ENCODE results near the gene NOC4L.
"Not testable (repeated sequence)": the region's sequence is repeated elsewhere in the genome, so short reads cannot be mapped to it uniquely, and the experiment has no call there.

NOC4L gene

GRCh38 chr12:132118876-132119275 is 25.4 kb upstream of the NOC4L start:
- DNase-seq (ENCODE audit: low read depth, low spot score) = no peak
- no peak overlapping the region for H3K4me3 ChIP-seq (ENCODE audit: low read length)

DNA sequence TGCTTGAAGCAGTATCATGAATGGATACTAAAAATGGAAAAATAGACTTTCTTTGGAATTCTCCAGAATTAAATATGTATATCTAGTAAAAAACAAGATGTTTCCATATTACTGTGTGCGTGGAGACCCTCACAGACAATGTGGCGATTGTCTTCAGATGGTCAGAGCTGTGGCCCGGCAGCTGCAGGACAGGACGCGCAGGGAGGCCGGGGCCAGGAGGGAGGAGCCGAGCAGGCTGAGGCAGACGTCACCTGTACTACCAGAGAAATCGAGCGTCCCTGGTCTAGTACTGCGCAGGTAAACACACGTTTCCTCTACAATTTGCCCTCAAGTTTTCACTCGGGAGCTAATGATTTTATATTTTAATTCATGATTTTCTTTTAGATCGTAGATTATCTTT is 23.0 kb upstream of the NOC4L start:
- DNase-seq (ENCODE audit: low read depth, low spot score) = no peak
- no peak overlapping the region for H3K4me3 ChIP-seq (ENCODE audit: low read length)

GRCh38 chr12:132123970-132124765 is 20.1 kb upstream of the NOC4L start:
- no peak overlapping the region for H3K4me3 ChIP-seq (ENCODE audit: low read length)
- DNase-seq (ENCODE audit: low read depth, low spot score) = no peak

GRCh38 chr12:132124766-132125425 is 19.4 kb upstream of the NOC4L start:
- DNase-seq (ENCODE audit: low read depth, low spot score) = peak; percentile 79
- no peak overlapping the region for H3K4me3 ChIP-seq (ENCODE audit: low read length)

- no peak overlapping the region for H3K4me3 ChIP-seq (ENCODE audit: low read length)
- DNase-seq (ENCODE audit: low read depth, low spot score) = no peak
Measured at GRCh38 chr12:132125736-132126135, 18.5 kb upstream of the NOC4L start.

- H3K4me3 ChIP-seq (ENCODE audit: low read length) = no peak overlapping the region
- no peak for DNase-seq (ENCODE audit: low read depth, low spot score)
Measured at GRCh38 chr12:132127041-132127440, 17.2 kb upstream of the NOC4L start.

DNA sequence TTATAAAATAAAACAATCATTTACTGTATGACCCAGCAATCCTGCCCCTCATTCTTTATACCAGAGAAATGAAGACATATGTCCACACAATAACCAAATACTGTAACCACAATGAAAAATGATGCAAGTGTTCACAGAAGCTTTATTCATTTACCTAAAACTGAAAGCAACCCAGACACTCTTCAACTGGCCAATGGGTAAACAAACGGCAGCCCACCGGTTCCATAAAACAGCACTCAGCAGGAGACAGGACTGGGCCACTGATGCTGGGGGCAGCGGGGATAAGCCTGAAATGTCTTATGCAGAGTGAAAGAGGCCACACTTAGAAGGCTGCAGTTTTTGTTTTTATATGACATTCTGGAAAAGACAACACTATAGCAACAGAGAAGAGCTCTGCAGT is 15.2 kb upstream of the NOC4L start:
- no peak overlapping the region for H3K4me3 ChIP-seq (ENCODE audit: low read length)
- DNase-seq (ENCODE audit: low read depth, low spot score) = no peak

DNA sequence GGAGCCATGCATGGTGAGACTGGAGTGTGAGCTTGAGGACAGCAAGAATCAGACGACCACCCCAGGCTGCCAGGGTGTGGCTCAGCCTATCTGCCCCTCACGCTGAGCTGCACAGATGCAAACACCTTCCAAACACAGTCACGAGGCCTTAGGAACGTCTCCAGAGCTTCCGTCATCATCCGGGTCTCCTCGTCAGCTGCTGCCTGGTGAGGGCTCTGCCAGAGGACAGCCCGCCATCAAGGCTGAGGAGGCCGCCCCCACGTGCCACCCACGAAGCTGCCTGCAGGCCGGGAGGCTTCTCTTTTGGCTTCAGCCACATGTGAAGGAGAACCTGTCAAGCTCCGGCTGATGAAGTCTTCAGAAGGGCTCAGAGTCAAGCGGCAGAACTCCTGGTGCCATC is 13.6 kb upstream of the NOC4L start:
- H3K4me3 ChIP-seq (ENCODE audit: low read length) = no peak overlapping the region
- DNase-seq (ENCODE audit: low read depth, low spot score) = no peak

DNA sequence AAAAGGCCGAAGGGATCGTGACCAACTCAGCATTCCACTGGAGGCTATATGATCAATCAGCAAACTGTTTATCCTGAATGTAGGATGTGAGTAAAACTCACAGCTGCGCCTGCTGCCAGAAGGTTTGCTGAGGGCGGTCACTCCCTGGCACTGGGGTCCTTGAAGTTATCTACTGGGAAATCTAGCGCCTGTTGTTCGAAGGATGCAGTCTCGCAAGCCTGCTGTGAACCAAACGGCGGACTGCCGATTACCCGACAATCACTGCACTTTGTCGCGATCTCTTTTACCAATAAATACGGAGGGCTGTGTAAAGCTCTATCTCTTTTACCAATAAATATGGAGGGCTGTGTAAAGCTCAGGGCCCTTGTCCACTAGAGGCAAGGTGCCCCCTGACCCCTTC is 13.0 kb upstream of the NOC4L start:
- H3K4me3 ChIP-seq (ENCODE audit: low read length) = no peak overlapping the region
- DNase-seq (ENCODE audit: low read depth, low spot score) = no peak

DNA sequence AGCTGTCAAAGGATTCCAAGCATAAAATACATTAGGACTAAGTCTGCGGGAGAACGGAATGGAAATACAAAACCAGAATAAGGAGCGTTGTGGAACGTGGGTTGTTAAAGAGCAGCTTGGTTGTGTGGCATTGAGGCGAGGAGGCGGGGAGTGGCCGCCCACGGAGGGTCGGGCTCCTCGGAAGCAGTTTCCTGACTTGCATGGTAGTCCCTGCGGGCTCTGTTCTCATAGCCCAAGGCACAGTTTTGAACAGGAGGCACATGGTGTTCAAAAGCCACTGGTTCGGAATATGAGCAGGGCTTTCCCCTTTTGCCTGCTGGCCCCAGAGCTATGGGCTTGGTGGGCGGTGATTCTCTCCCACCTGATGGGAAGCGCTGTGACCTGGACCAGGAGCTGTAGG is 12.3 kb upstream of the NOC4L start:
- H3K4me3 ChIP-seq (ENCODE audit: low read length) = no peak overlapping the region
- no peak for DNase-seq (ENCODE audit: low read depth, low spot score)

DNA sequence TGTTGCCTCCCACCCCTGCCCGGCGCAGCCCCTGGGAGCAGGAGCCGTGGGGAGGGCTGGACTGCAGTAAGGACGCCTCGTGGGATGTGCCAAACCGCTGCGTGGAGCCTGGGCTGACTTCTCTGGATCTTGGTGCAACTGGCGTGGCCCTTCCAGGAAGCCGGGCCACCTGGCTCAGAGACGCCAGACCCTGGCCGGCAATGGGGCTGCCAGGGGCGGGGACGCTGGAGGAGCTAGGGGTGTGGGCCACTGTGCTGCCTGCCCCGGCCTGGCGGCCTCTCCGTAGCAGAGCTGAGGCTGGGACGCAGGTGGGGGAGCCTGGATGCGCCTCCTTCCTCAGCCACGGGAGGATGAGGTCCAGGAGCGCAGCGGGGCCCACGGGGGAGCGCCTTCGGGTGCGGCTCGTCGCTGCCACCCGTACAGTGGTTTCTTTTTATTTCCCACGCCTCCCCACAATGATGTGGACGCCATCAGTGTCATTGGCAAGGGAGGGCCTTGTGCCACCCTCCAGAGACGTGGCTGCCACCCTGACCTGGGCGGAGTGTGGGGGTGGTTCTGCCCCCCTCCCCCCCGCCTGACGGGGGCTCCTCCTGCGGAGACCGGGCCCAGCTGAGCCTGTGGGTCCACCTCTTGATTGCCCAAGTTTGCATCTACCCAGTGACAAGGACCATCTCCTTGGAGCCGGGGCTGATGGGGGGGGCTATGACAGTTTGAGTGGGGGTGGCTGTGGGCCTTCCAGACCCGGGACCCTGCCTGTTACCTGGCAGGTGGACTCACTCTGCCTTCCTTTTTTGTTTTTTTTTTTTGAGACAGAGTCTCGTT is 11.4 kb upstream of the NOC4L start:
- no peak overlapping the region for H3K4me3 ChIP-seq (ENCODE audit: low read length)
- no peak for DNase-seq (ENCODE audit: low read depth, low spot score)

DNA sequence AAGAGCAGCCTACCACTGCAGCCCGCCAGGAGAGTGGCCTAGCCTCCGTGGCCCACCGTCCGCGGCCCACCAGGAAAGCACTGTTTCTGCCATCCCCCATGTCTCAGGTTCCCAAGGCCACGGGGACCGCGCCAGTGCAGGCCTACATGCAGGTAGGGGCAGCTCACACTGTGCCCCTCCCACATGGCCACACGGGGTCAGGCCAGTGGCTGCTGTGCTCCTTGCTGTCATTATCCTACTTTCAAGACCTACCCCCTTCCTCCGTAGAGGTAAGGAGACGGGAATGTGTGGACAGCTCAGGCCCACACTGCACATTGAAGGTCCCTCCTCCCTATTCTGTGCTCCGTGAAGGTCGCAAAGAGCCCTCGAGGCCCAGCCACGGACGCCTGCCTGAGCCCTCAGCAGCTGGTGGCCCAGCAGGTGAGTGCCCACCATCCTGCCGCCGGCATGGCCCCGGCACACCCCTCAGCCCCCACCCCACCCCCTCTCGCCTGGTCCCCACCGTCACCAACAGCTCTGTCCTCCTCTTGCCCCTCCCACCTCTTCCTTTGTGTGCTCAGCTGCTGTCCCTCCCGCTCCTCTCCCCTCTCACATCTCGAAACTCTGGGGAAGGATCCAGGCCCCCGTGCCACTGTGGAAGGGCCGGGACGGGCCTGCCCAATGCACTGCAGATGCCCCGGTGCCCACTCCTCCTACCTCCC is 10.2 kb upstream of the NOC4L start:
- no peak overlapping the region for H3K4me3 ChIP-seq (ENCODE audit: low read length)
- DNase-seq (ENCODE audit: low read depth, low spot score) = no peak

- H3K4me3 ChIP-seq (ENCODE audit: low read length); DNase-seq (ENCODE audit: low read depth, low spot score): not testable (repeated sequence)
Measured at GRCh38 chr12:132134653-132135183, 9.5 kb upstream of the NOC4L start.

DNA sequence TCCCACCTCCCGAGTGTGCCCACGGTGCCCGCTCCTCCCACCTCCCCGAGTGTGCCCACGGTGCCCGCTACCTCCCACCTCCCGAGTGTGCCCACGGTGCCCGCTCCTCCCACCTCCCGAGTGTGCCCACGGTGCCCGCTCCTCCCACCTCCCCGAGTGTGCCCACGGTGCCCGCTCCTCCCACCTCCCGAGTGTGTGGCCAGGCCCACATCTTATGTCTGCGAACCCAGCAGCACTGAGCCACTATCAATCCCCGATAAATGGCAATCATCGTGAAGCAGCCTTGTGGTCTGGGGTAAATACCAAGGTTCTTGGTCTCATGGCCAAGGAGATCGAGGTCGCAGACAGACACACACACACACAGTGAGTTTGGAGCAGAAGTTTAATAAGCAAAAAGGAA is 8.0 kb upstream of the NOC4L start:
- not testable (repeated sequence) for H3K4me3 ChIP-seq (ENCODE audit: low read length); DNase-seq (ENCODE audit: low read depth, low spot score)

DNA sequence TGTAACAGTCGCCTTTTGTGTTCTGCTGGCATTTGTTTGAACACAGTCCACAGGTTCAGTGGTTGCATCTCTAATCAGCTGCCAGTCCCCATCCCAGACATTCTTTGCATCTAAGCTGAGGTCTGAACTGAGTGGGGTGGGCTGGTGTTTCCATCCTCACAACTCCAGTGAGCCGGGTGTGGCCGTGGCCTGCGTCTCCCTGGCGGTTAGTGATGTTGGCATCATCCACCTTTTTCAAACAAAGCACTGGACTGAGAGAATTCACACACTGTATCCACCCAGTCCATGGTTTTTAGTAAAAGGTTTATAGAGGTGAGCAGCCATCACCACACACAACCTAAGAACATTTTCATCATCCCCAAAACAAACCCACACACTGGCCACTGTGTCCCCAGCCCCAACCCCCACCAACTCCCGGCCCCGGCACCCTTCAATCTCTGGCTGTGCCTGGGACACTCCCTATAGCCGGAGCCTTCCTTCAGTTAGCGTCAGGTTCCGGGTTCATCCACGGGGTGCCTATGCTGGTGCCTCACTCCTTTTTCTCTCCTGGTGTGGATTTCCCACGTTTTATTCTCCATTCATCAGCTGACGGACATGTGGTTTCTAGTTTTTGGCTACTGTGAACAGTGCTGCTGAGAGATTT is 6.7 kb upstream of the NOC4L start:
- no peak for DNase-seq (ENCODE audit: low read depth, low spot score)
- H3K4me3 ChIP-seq (ENCODE audit: low read length) = no peak overlapping the region

GRCh38 chr12:132138941-132139871 is 5.1 kb upstream of the NOC4L start:
- DNase-seq (ENCODE audit: low read depth, low spot score) = no peak
- H3K4me3 ChIP-seq (ENCODE audit: low read length) = no peak overlapping the region

DNA sequence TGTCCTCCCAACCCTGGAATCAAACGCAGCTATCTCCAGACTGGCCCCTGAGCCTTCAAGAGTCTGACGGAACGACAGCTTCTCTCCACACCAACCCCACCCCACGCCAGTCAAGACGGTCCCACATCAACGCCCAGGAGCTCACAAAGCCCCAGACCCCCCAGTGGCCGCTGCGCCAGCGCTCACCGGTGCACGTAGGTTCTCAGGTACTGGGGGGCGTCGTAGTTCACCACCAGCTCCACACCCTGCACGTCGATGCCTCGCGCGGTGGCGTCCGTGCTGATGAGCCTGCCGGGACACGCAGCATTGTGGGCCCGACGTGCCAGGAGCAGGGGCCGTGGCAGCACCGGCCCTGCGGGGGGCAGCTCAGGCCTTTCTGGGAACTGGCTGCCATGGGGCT is 4.3 kb upstream of the NOC4L start:
- no peak overlapping the region for H3K4me3 ChIP-seq (ENCODE audit: low read length)
- no peak for DNase-seq (ENCODE audit: low read depth, low spot score)

DNA sequence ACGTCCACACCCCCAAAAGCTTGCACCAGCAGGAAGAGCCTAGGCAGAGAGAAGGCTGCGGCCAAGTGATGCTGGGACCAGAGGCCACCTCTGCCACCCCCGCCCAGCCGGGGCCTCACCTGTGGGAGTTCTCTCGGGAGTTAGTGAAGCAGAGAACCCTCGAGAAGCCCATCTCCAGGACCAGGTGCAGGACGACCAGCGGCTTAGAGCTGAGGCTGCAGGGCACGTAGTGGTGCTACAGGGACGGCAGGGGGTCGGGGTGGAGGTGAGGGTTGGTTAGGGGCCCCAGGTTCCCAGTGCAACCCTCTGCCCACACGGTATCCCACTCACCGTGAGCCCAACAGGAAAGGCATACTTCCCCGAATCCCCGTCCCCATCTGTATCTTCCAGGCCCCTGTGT is 3.8 kb upstream of the NOC4L start:
- no peak overlapping the region for H3K4me3 ChIP-seq (ENCODE audit: low read length)
- DNase-seq (ENCODE audit: low read depth, low spot score) = no peak
